Mucosa of stomach (tissue), 1 donor: ENCODE measurements around the gene PRDX2.
"Not testable (repeated sequence)": the region's sequence is repeated elsewhere in the genome, so short reads cannot be mapped to it uniquely, and the experiment has no call there.

Source experiments
- H3K27me3 ChIP-seq: one replicate; pipeline ENCODE4 v1.7.0; 2013; ENCODE audit warnings: mild to moderate bottlenecking, low read length; ENCODE audit not compliant: control insufficient read depth, insufficient read depth
- H3K36me3 ChIP-seq: one replicate; pipeline ENCODE4 v1.7.0; 2013; ENCODE audit warnings: low read length; ENCODE audit not compliant: control insufficient read depth, insufficient read depth
- H3K4me1 ChIP-seq: one replicate; pipeline ENCODE4 v1.7.0; 2013; ENCODE audit warnings: mild to moderate bottlenecking, low read length; ENCODE audit not compliant: control insufficient read depth, insufficient read depth
- H3K4me3 ChIP-seq: one replicate; pipeline ENCODE4 v1.7.0; 2013; ENCODE audit warnings: low read length
- H3K9ac ChIP-seq: one replicate; pipeline ENCODE4 v1.7.0; 2013; ENCODE audit warnings: mild to moderate bottlenecking, low read length, moderate library complexity
- H3K9me3 ChIP-seq: one replicate; pipeline ENCODE4 v1.7.0; 2013; ENCODE audit warnings: mild to moderate bottlenecking, low read length, moderate library complexity; ENCODE audit not compliant: control insufficient read depth
- donor health status: Pancreatic carcinoma.

PRDX2 gene

GRCh38 chr19:12801466-12802266 is at the start of gene PRDX2, which contains the start of gene THSD8:
Gene PRDX2 (minus strand): TSS chr19:12801800. CDS start chr19:12801261, 539 bp downstream.
Gene THSD8 (plus strand): TSS chr19:12802069. CDS start chr19:12802072, 3 bp downstream.
- H3K4me1 ChIP-seq = peaks cover 29% of the 10 kb centered on the region
- peak within 1 kb of the TSS; percentile 91 for H3K9ac ChIP-seq
- no peaks in the 10 kb centered on the region for H3K36me3 ChIP-seq
- no peaks in the 10 kb centered on the region for H3K9me3 ChIP-seq
- no peaks in the 10 kb centered on the region for H3K27me3 ChIP-seq
- peak within 1 kb of the TSS; percentile 90 for H3K4me3 ChIP-seq

GRCh38 chr19:12847159-12848139 is 45.8 kb upstream of the PRDX2 start:
- Histone ChIP-seq H3K9ac (no peak overlapping the region), H3K9me3 (no peaks in the 10 kb centered on the region), H3K36me3 (no peaks in the 10 kb centered on the region), H3K4me3 (no peak overlapping the region), H3K4me1 (peaks cover 9% of the 10 kb centered on the region), H3K27me3 (peaks cover 7% of the 10 kb centered on the region)

GRCh38 chr19:12846613-12847012 is 45.0 kb upstream of the PRDX2 start:
- peaks cover 11% of the 10 kb centered on the region for H3K27me3 ChIP-seq

GRCh38 chr19:12843999-12844732 is 42.6 kb upstream of the PRDX2 start:
- H3K9ac ChIP-seq = no peak overlapping the region
- no peak overlapping the region for H3K4me3 ChIP-seq
- no peaks in the 10 kb centered on the region for H3K36me3 ChIP-seq
- no peaks in the 10 kb centered on the region for H3K9me3 ChIP-seq
- H3K27me3 ChIP-seq = peaks cover 35% of the 10 kb centered on the region
- H3K4me1 ChIP-seq = peaks cover 20% of the 10 kb centered on the region

More at GRCh38 chr19:12846613-12847012, 45.0 kb upstream of the PRDX2 start:
- not testable (repeated sequence) for H3K36me3 ChIP-seq, H3K9me3 ChIP-seq, H3K9ac ChIP-seq, H3K4me3 ChIP-seq
- peaks cover 11% of the 10 kb centered on the region for H3K4me1 ChIP-seq

- Histone ChIP-seq H3K4me3 (no peak overlapping the region), H3K27me3 (peaks cover 43% of the 10 kb centered on the region), H3K9ac (no peak overlapping the region), H3K36me3 (no peaks in the 10 kb centered on the region), H3K4me1 (peaks cover 20% of the 10 kb centered on the region), H3K9me3 (no peaks in the 10 kb centered on the region)
Measured at GRCh38 chr19:12843328-12843727, 41.7 kb upstream of the PRDX2 start.

- peaks cover 49% of the 10 kb centered on the region for H3K27me3 ChIP-seq
Measured at GRCh38 chr19:12842511-12842910, 40.9 kb upstream of the PRDX2 start.

GRCh38 chr19:12841094-12841493 is 39.5 kb upstream of the PRDX2 start:
- no peak overlapping the region for H3K4me3 ChIP-seq
- no peaks in the 10 kb centered on the region for H3K36me3 ChIP-seq
- no peak overlapping the region for H3K9ac ChIP-seq
- peaks cover 18% of the 10 kb centered on the region for H3K4me1 ChIP-seq
- H3K9me3 ChIP-seq = no peaks in the 10 kb centered on the region
- peaks cover 53% of the 10 kb centered on the region for H3K27me3 ChIP-seq

More at GRCh38 chr19:12842511-12842910, 40.9 kb upstream of the PRDX2 start:
- no peaks in the 10 kb centered on the region for H3K9me3 ChIP-seq
- no peak overlapping the region for H3K4me3 ChIP-seq
- H3K4me1 ChIP-seq = peaks cover 20% of the 10 kb centered on the region
- H3K9ac ChIP-seq = no peak overlapping the region
- H3K36me3 ChIP-seq = no peaks in the 10 kb centered on the region

GRCh38 chr19:12840091-12841079 is 38.8 kb upstream of the PRDX2 start:
- no peaks in the 10 kb centered on the region for H3K9me3 ChIP-seq
- H3K9ac ChIP-seq = no peak overlapping the region
- no peaks in the 10 kb centered on the region for H3K36me3 ChIP-seq
- peaks cover 60% of the 10 kb centered on the region for H3K27me3 ChIP-seq
- H3K4me1 ChIP-seq = peaks cover 21% of the 10 kb centered on the region
- no peak overlapping the region for H3K4me3 ChIP-seq

GRCh38 chr19:12838886-12839756 is 37.5 kb upstream of the PRDX2 start:
- Histone ChIP-seq H3K9ac (no peak overlapping the region), H3K27me3 (peaks cover 72% of the 10 kb centered on the region)

GRCh38 chr19:12838182-12838885 is 36.7 kb upstream of the PRDX2 start, which contains the start of gene MAST1:
Gene MAST1 (plus strand): TSS chr19:12838515. CDS start chr19:12838573, 58 bp downstream.
- no peak within 1 kb of the TSS for H3K9ac ChIP-seq
- peaks cover 22% of the 10 kb centered on the region for H3K4me1 ChIP-seq
- H3K27me3 ChIP-seq = peaks cover 77% of the 10 kb centered on the region
- no peaks in the 10 kb centered on the region for H3K9me3 ChIP-seq
- no peak within 1 kb of the TSS for H3K4me3 ChIP-seq
- no peaks in the 10 kb centered on the region for H3K36me3 ChIP-seq

More at GRCh38 chr19:12838886-12839756, 37.5 kb upstream of the PRDX2 start:
- no peaks in the 10 kb centered on the region for H3K9me3 ChIP-seq
- no peak overlapping the region for H3K4me3 ChIP-seq
- H3K36me3 ChIP-seq = no peaks in the 10 kb centered on the region
- H3K4me1 ChIP-seq = peaks cover 21% of the 10 kb centered on the region
